ENCODE results near the gene HIC2.
"Not testable (repeated sequence)": the region's sequence is repeated elsewhere in the genome, so short reads cannot be mapped to it uniquely, and the experiment has no call there.

Gene HIC2

DNA sequence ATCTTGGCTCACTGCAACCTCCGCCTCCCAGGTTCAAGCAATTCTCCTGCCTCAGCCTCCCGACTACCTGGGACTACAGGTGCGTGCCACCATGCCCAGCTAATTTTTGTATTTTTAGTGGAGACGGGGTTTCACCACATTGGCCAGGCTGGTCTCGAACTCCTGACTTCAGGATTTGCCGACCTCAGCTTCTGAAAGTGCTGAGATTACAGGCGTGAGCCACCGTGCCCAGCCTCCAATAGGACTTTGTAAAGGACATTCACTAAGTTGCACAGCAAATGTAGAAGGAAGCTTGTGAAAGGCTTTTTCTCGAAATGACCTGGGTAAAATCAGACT, 37.8 kb downstream of the HIC2 start:
- not testable (repeated sequence) for H2AFZ ChIP-seq (ENCODE audit: low read depth, low read length); H3K14ac ChIP-seq (ENCODE audit: low read length in 2 of 2); H4K8ac ChIP-seq (ENCODE audit: low read length); H2BK15ac ChIP-seq (ENCODE audit: low read depth, poor library complexity, severe bottlenecking); H3K27ac ChIP-seq (ENCODE audit: low read length, poor library complexity, severe bottlenecking); H2AK5ac ChIP-seq (ENCODE audit: low read length, severe bottlenecking); H3K4me2 ChIP-seq (ENCODE audit: low read length, poor library complexity, severe bottlenecking); H3K36me3 ChIP-seq (ENCODE audit: control insufficient read depth in 1 of 2, insufficient read depth in 2 of 2, low read depth in 1 of 2, low read length in 2 of 2); H3K9ac ChIP-seq (ENCODE audit: low read length); H4K91ac ChIP-seq (ENCODE audit: low read length); H2BK12ac ChIP-seq (ENCODE audit: low read length in 2 of 2); H2BK120ac ChIP-seq (ENCODE audit: low read depth, low read length); H3K23ac ChIP-seq (ENCODE audit: low read length in 2 of 2); DNase-seq; H2BK5ac ChIP-seq (ENCODE audit: low read depth, low read length, poor library complexity, severe bottlenecking); H3K4ac ChIP-seq (ENCODE audit: low read depth in 1 of 2, low read length in 2 of 2); H3K27me3 ChIP-seq (ENCODE audit: control insufficient read depth in 1 of 2, insufficient read depth in 1 of 2, low read length in 2 of 2); H3K9me3 ChIP-seq (ENCODE audit: control insufficient read depth, low read length); H3K4me3 ChIP-seq (ENCODE audit: insufficient read depth in 1 of 2, low read depth in 1 of 2, low read length in 2 of 2); H3K18ac ChIP-seq (ENCODE audit: low read depth in 1 of 2, low read length in 2 of 2)
- WGBS: 96% methylated on average over 9 of the region's 9 CpGs
- peaks cover 11% of the 10 kb centered on the region for H3K4me1 ChIP-seq (ENCODE audit: control insufficient read depth, insufficient read depth, low read depth, low read length)
- peaks cover 16% of the 10 kb centered on the region for H3K79me1 ChIP-seq (replicated peaks; ENCODE audit: low read length, poor library complexity, severe bottlenecking)

GRCh38 chr22:21455334-21456089, 38.3 kb downstream of the HIC2 start:
- H3K36me3 ChIP-seq (ENCODE audit: control insufficient read depth in 1 of 2, insufficient read depth in 2 of 2, low read depth in 1 of 2, low read length in 2 of 2): peaks cover 0 to under 1% of the 10 kb centered on the region in 2 experiments

GRCh38 chr22:21457023-21457787, 40.0 kb downstream of the HIC2 start:
- H3K27ac ChIP-seq (ENCODE audit: low read length, poor library complexity, severe bottlenecking): no peak overlapping the region
- no peak overlapping the region for H2BK120ac ChIP-seq (ENCODE audit: low read depth, low read length)
- peak overlapping the region; percentile 41 for H4K91ac ChIP-seq (ENCODE audit: low read length)
- no peaks in the 10 kb centered on the region for H3K27me3 ChIP-seq (ENCODE audit: control insufficient read depth in 1 of 2, insufficient read depth in 1 of 2, low read length in 2 of 2)
- DNase-seq: peak; percentile 79
- WGBS: 83% methylated on average over 19 of the region's 19 CpGs
- no peak overlapping the region for H2AFZ ChIP-seq (ENCODE audit: low read depth, low read length)
- peaks cover 11% of the 10 kb centered on the region for H3K4me1 ChIP-seq (ENCODE audit: control insufficient read depth, insufficient read depth, low read depth, low read length)
- no peak overlapping the region for H3K14ac ChIP-seq (ENCODE audit: low read length in 2 of 2)
- H2BK15ac ChIP-seq (ENCODE audit: low read depth, poor library complexity, severe bottlenecking): peak overlapping the region; percentile 4
- H2BK5ac ChIP-seq (ENCODE audit: low read depth, low read length, poor library complexity, severe bottlenecking): no peak overlapping the region
- no peak overlapping the region for H3K4me3 ChIP-seq (ENCODE audit: insufficient read depth in 1 of 2, low read depth in 1 of 2, low read length in 2 of 2)
- H3K4ac ChIP-seq (ENCODE audit: low read depth in 1 of 2, low read length in 2 of 2): peak overlapping the region in 1 of 2 experiments; percentile 47
- H2BK12ac ChIP-seq (ENCODE audit: low read length in 2 of 2): no peak overlapping the region
- H3K79me1 ChIP-seq (replicated peaks; ENCODE audit: low read length, poor library complexity, severe bottlenecking): peaks cover 8% of the 10 kb centered on the region
- no peak overlapping the region for H3K9ac ChIP-seq (ENCODE audit: low read length)
- H3K36me3 ChIP-seq (ENCODE audit: control insufficient read depth in 1 of 2, insufficient read depth in 2 of 2, low read depth in 1 of 2, low read length in 2 of 2): no peaks in the 10 kb centered on the region
- no peaks in the 10 kb centered on the region for H3K9me3 ChIP-seq (ENCODE audit: control insufficient read depth, low read length)
- H3K18ac ChIP-seq (ENCODE audit: low read depth in 1 of 2, low read length in 2 of 2): peak overlapping the region; percentile 18 to 38
- H3K4me2 ChIP-seq (ENCODE audit: low read length, poor library complexity, severe bottlenecking): no peak overlapping the region
- no peak overlapping the region for H2AK5ac ChIP-seq (ENCODE audit: low read length, severe bottlenecking)
- H3K23ac ChIP-seq (ENCODE audit: low read length in 2 of 2): no peak overlapping the region
- peak overlapping the region; percentile 36 for H4K8ac ChIP-seq (ENCODE audit: low read length)

More at GRCh38 chr22:21455334-21456089, 38.3 kb downstream of the HIC2 start:
- Histone ChIP-seq H2AFZ (ENCODE audit: low read depth, low read length) (no peak overlapping the region), H3K14ac (ENCODE audit: low read length in 2 of 2) (no peak overlapping the region), H2BK5ac (ENCODE audit: low read depth, low read length, poor library complexity, severe bottlenecking) (no peak overlapping the region), H2BK120ac (ENCODE audit: low read depth, low read length) (no peak overlapping the region), H3K9ac (ENCODE audit: low read length) (no peak overlapping the region), H3K4me1 (ENCODE audit: control insufficient read depth, insufficient read depth, low read depth, low read length) (peaks cover 11% of the 10 kb centered on the region), H2AK5ac (ENCODE audit: low read length, severe bottlenecking) (no peak overlapping the region), H3K79me1 (replicated peaks; ENCODE audit: low read length, poor library complexity, severe bottlenecking) (peaks cover 12% of the 10 kb centered on the region), H3K18ac (ENCODE audit: low read depth in 1 of 2, low read length in 2 of 2) (peak overlapping the region in 1 of 2 experiments; percentile 0), H3K27me3 (ENCODE audit: control insufficient read depth in 1 of 2, insufficient read depth in 1 of 2, low read length in 2 of 2) (no peaks in the 10 kb centered on the region), H3K4me3 (ENCODE audit: insufficient read depth in 1 of 2, low read depth in 1 of 2, low read length in 2 of 2) (no peak overlapping the region), H3K4me2 (ENCODE audit: low read length, poor library complexity, severe bottlenecking) (no peak overlapping the region), H2BK12ac (ENCODE audit: low read length in 2 of 2) (peak overlapping the region in 1 of 2 experiments; percentile 23), H3K23ac (ENCODE audit: low read length in 2 of 2) (no peak overlapping the region), H4K8ac (ENCODE audit: low read length) (no peak overlapping the region), H3K9me3 (ENCODE audit: control insufficient read depth, low read length) (no peaks in the 10 kb centered on the region), H4K91ac (ENCODE audit: low read length) (peak overlapping the region; percentile 18), H2BK15ac (ENCODE audit: low read depth, poor library complexity, severe bottlenecking) (no peak overlapping the region), H3K4ac (ENCODE audit: low read depth in 1 of 2, low read length in 2 of 2) (no peak overlapping the region), H3K27ac (ENCODE audit: low read length, poor library complexity, severe bottlenecking) (no peak overlapping the region)
- WGBS: 90% methylated on average over 19 of the region's 19 CpGs
- DNase-seq: no peak

DNA sequence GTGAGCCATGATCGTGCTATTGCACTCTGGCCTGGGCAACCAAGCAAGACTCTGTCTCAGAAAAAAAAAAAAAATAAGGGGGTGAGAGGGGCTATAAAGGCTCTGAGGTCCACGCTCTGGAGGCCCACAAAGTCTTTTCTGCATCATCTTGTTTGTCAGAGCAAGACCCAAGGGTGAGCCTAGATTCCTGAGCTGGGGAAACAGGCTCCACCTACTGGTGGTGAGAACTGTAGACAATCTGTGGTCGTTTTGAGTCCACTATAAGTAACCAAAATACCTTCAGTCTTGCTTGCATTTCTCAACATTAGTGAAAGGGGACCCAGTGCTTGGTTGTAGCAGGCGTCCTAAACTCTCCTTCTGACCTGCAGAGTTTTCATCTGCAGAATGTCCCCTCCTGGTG, 45.5 kb downstream of the HIC2 start:
- H3K36me3 ChIP-seq (ENCODE audit: control insufficient read depth in 1 of 2, insufficient read depth in 2 of 2, low read depth in 1 of 2, low read length in 2 of 2): not testable (repeated sequence)

More for the DNA sequence above, 45.5 kb downstream of the HIC2 start:
- not testable (repeated sequence) for H3K18ac ChIP-seq (ENCODE audit: low read depth in 1 of 2, low read length in 2 of 2); H3K27ac ChIP-seq (ENCODE audit: low read length, poor library complexity, severe bottlenecking); H2AFZ ChIP-seq (ENCODE audit: low read depth, low read length); H2BK12ac ChIP-seq (ENCODE audit: low read length in 2 of 2); H4K8ac ChIP-seq (ENCODE audit: low read length); H4K91ac ChIP-seq (ENCODE audit: low read length); H3K27me3 ChIP-seq (ENCODE audit: control insufficient read depth in 1 of 2, insufficient read depth in 1 of 2, low read length in 2 of 2); H3K14ac ChIP-seq (ENCODE audit: low read length in 2 of 2); H3K79me1 ChIP-seq (replicated peaks; ENCODE audit: low read length, poor library complexity, severe bottlenecking); H3K9me3 ChIP-seq (ENCODE audit: control insufficient read depth, low read length); H3K4me2 ChIP-seq (ENCODE audit: low read length, poor library complexity, severe bottlenecking); H2BK5ac ChIP-seq (ENCODE audit: low read depth, low read length, poor library complexity, severe bottlenecking); H2BK15ac ChIP-seq (ENCODE audit: low read depth, poor library complexity, severe bottlenecking); H2BK120ac ChIP-seq (ENCODE audit: low read depth, low read length); H3K23ac ChIP-seq (ENCODE audit: low read length in 2 of 2); DNase-seq; H3K4me3 ChIP-seq (ENCODE audit: insufficient read depth in 1 of 2, low read depth in 1 of 2, low read length in 2 of 2); H3K9ac ChIP-seq (ENCODE audit: low read length); H2AK5ac ChIP-seq (ENCODE audit: low read length, severe bottlenecking); H3K4me1 ChIP-seq (ENCODE audit: control insufficient read depth, insufficient read depth, low read depth, low read length); H3K4ac ChIP-seq (ENCODE audit: low read depth in 1 of 2, low read length in 2 of 2)
- no CpG with 5 or more reads among the region's 4 CpGs for WGBS

Measured in mesenchymal stem cell (in vitro differentiated cells and primary cell).